Activated naive CD4-positive, alpha-beta T cell treated with anti-CD3 and anti-CD28 coated beads, Interleukin-2, amount 50 U/mL, for 16 hours (primary cell): ENCODE data around the gene PBX2.
"Not testable (repeated sequence)": the region's sequence is repeated elsewhere in the genome, so short reads cannot be mapped to it uniquely, and the experiment has no call there.

Experiments
- DNase-seq: peaks from one replicate; pipeline ENCODE4 v3.0.0-alpha.2; 2020

PBX2 gene

GRCh38 chr6:32148289-32149091 lies 41.5 kb downstream of the PBX2 start:
- peak; percentile 74 for DNase-seq

GRCh38 chr6:32147401-32148132 lies 42.4 kb downstream of the PBX2 start:
- DNase-seq = no peak

- no peak for DNase-seq
Observed at GRCh38 chr6:32146687-32147086, 43.3 kb downstream of the PBX2 start.

- no peak for DNase-seq
Observed at GRCh38 chr6:32146287-32146686, 43.7 kb downstream of the PBX2 start.

GRCh38 chr6:32144238-32144637 lies 45.8 kb downstream of the PBX2 start:
- DNase-seq = not testable (repeated sequence)

GRCh38 chr6:32140420-32141046 lies 49.5 kb downstream of the PBX2 start:
- no peak for DNase-seq

GRCh38 chr6:32139590-32139989 lies 50.4 kb downstream of the PBX2 start:
- DNase-seq = no peak

GRCh38 chr6:32137454-32137853 lies 52.5 kb downstream of the PBX2 start:
- no peak for DNase-seq
